ENCODE results near the gene TCEA2.

DNA sequence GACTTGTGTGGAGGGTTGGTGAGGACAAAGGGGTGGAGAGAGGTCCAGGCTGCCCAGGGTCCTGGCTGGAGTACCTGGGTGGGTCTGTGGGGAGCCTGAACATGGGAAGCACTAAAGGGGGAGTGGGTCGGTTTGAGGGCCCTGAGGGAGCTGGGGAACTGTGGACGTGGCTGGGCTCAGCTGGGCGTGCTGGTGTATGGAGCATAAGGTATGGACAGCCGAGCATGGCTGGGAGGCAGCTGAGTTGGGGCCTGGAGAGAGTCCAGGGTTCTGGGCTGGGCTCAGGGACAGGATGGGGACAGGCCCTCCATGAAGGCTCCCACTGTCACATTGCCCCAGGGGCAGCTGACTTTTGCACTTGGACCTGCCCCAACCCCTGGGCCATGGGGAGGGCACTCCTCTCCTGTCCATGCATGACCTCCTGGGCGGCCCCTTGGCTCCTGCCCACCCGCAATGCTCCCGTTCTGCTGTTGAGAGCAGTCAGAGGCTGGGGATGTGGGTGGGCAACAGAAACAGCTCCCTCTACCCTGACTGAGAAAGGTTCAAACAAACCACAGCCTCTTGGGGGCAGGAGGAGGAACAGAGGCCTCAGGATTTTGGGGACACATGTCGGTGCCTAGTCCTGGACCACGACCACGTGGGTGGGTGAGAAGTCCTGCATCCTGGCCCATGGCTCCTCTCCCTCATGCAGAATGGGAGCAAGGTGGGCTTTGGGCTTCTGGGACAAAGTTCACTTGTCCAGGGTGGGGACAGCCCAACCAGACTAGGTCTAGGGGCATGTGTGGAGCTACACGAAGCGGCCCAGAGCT is 22.6 kb upstream of the TCEA2 start:
- TF ChIP-seq, protein P1, sequence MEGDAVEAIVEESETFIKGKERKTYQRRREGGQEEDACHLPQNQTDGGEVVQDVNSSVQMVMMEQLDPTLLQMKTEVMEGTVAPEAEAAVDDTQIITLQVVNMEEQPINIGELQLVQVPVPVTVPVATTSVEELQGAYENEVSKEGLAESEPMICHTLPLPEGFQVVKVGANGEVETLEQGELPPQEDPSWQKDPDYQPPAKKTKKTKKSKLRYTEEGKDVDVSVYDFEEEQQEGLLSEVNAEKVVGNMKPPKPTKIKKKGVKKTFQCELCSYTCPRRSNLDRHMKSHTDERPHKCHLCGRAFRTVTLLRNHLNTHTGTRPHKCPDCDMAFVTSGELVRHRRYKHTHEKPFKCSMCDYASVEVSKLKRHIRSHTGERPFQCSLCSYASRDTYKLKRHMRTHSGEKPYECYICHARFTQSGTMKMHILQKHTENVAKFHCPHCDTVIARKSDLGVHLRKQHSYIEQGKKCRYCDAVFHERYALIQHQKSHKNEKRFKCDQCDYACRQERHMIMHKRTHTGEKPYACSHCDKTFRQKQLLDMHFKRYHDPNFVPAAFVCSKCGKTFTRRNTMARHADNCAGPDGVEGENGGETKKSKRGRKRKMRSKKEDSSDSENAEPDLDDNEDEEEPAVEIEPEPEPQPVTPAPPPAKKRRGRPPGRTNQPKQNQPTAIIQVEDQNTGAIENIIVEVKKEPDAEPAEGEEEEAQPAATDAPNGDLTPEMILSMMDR (IDR thresholded peaks at IDR 0.05), result no peak
- TF ChIP-seq POLR2A (IDR thresholded peaks at IDR 0.05), result no peak
